ENCODE measurements around the gene PRKAG3. TPM values are rescaled to one million over a fixed set of nuclear protein-coding genes. Genes with fewer than 3 reads are reported as not detected.

PRKAG3 gene
- total RNA-seq, 1 experiment from 2014 or later, result not detected

DNA sequence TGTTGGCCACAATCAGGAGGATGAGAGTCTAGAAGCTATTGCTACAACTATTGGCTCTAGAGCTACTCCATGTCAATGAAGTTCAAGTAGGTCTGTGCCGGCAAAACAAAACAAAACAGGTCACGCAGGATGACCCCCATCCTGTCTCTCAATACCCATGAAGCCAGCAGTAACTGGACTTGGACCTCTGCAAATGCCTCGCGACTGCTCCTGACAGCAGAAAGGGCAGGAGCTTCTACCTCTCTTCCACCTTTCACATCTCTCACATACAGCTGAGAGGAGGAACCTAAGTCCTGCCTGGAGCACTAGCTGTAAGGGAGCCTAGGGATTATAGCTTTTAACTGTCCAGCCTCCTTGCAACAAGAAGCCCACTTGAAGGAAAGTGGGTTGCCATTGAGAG, 16.0 kb downstream of the PRKAG3 start:
- no TSS peak for BruUV-seq (replicated peaks)

DNA sequence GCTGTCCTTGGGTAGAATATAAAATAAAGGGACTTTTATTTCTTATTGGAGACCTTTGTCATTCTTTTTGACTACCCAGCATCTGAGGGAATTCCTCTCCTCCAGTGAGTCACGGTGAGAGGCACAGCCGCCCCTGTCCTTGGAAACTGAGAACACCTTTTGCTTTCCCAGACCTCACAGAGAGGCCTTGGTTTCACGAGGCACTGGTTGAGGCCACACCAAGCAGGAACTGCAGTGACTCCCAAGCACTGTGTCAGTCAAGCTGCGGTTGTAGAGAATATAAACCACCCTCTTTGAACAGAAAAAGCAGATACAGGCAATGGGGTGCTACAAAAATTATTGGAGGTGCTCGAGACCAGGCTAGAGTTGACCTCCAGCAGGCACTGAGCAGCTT, 16.4 kb downstream of the PRKAG3 start:
- Histone ChIP-seq H3K4me3 (ENCODE audit: low read depth, low read length, poor library complexity, severe bottlenecking) (no peak overlapping the region), H3K27me3 (replicated peaks; ENCODE audit: insufficient read depth, low read depth, low read length, poor library complexity) (no peaks in the 10 kb centered on the region), H3K27ac (ENCODE audit: low read depth, low read length, poor library complexity, severe bottlenecking) (no peak overlapping the region), H3K4me1 (ENCODE audit: insufficient read depth, low read length, poor library complexity, severe bottlenecking) (no peaks in the 10 kb centered on the region), H3K36me3 (ENCODE audit: insufficient read depth, low read length, poor library complexity, severe bottlenecking) (no peaks in the 10 kb centered on the region), H3K9me3 (ENCODE audit: low read depth, low read length, poor library complexity, severe bottlenecking) (no peaks in the 10 kb centered on the region)
- intact Hi-C loops (cut with micrococcal nuclease; ENCODE audit: unreplicated experiment), result no loop called here
- no peak for DNase-seq (ENCODE audit: low spot score)
- ChIA-PET POLR2A (ENCODE audit: low non-redundant PET) (no interaction called here), CTCF (no interaction called here)
- BruUV-seq (replicated peaks), result no TSS peak
- no peak for TF ChIP-seq EZH2 (IDR thresholded peaks at IDR 0.05; ENCODE audit: borderline replicate concordance, low read depth, low read length, poor library complexity, severe bottlenecking)
- TF ChIP-seq, protein P1, sequence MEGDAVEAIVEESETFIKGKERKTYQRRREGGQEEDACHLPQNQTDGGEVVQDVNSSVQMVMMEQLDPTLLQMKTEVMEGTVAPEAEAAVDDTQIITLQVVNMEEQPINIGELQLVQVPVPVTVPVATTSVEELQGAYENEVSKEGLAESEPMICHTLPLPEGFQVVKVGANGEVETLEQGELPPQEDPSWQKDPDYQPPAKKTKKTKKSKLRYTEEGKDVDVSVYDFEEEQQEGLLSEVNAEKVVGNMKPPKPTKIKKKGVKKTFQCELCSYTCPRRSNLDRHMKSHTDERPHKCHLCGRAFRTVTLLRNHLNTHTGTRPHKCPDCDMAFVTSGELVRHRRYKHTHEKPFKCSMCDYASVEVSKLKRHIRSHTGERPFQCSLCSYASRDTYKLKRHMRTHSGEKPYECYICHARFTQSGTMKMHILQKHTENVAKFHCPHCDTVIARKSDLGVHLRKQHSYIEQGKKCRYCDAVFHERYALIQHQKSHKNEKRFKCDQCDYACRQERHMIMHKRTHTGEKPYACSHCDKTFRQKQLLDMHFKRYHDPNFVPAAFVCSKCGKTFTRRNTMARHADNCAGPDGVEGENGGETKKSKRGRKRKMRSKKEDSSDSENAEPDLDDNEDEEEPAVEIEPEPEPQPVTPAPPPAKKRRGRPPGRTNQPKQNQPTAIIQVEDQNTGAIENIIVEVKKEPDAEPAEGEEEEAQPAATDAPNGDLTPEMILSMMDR (conservative IDR thresholded peaks at IDR 0.05; ENCODE audit: low read depth, low read length), result no peak

More for the DNA sequence above, 16.0 kb downstream of the PRKAG3 start:
- no peak for DNase-seq (ENCODE audit: low spot score)
- no peak for TF ChIP-seq EZH2 (IDR thresholded peaks at IDR 0.05; ENCODE audit: borderline replicate concordance, low read depth, low read length, poor library complexity, severe bottlenecking)
- TF ChIP-seq, protein P1 (conservative IDR thresholded peaks at IDR 0.05; ENCODE audit: low read depth, low read length), result no peak
- Histone ChIP-seq H3K27ac (ENCODE audit: low read depth, low read length, poor library complexity, severe bottlenecking) (no peak overlapping the region), H3K9me3 (ENCODE audit: low read depth, low read length, poor library complexity, severe bottlenecking) (no peaks in the 10 kb centered on the region), H3K36me3 (ENCODE audit: insufficient read depth, low read length, poor library complexity, severe bottlenecking) (no peaks in the 10 kb centered on the region), H3K4me1 (ENCODE audit: insufficient read depth, low read length, poor library complexity, severe bottlenecking) (no peaks in the 10 kb centered on the region), H3K4me3 (ENCODE audit: low read depth, low read length, poor library complexity, severe bottlenecking) (no peak overlapping the region), H3K27me3 (replicated peaks; ENCODE audit: insufficient read depth, low read depth, low read length, poor library complexity) (no peaks in the 10 kb centered on the region)
- ChIA-PET CTCF (no interaction called here), POLR2A (ENCODE audit: low non-redundant PET) (no interaction called here)
- intact Hi-C loops (cut with micrococcal nuclease; ENCODE audit: unreplicated experiment), result no loop called here

DNA sequence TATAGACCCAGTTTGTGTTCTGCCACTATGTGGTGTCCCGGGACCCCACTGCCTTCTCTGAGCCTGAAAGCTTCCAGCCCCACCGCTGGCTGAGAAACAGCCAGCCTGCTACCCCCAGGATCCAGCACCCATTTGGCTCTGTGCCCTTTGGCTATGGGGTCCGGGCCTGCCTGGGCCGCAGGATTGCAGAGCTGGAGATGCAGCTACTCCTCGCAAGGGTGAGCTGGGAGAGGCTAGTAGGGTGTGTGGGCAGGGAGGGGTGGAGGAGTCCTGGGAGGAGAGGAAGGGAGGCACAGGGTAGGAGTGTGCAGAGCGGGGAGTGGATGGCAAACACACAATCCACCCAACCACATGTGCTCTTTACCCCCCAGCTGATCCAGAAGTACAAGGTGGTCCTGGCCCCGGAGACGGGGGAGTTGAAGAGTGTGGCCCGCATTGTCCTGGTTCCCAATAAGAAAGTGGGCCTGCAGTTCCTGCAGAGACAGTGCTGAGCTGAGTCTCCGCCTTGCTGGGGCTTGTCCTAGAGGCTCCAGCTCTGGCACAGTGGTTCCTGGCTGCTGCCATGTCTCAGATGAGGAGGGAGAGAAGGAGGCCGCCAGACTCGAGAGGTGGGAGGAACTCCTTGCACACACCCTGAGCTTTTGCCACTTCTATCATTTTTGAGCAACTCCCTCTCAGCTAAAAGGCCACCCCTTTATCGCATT, 16.9 kb downstream of the PRKAG3 start:
- ChIA-PET CTCF (no interaction called here), POLR2A (ENCODE audit: low non-redundant PET) (no interaction called here)
- BruUV-seq (replicated peaks), result no TSS peak
- Histone ChIP-seq H3K27me3 (replicated peaks; ENCODE audit: insufficient read depth, low read depth, low read length, poor library complexity) (no peaks in the 10 kb centered on the region), H3K36me3 (ENCODE audit: insufficient read depth, low read length, poor library complexity, severe bottlenecking) (no peaks in the 10 kb centered on the region), H3K9me3 (ENCODE audit: low read depth, low read length, poor library complexity, severe bottlenecking) (no peaks in the 10 kb centered on the region), H3K4me1 (ENCODE audit: insufficient read depth, low read length, poor library complexity, severe bottlenecking) (no peaks in the 10 kb centered on the region), H3K4me3 (ENCODE audit: low read depth, low read length, poor library complexity, severe bottlenecking) (no peak overlapping the region), H3K27ac (ENCODE audit: low read depth, low read length, poor library complexity, severe bottlenecking) (no peak overlapping the region)
- no peak for DNase-seq (ENCODE audit: low spot score)
- no peak for TF ChIP-seq EZH2 (IDR thresholded peaks at IDR 0.05; ENCODE audit: borderline replicate concordance, low read depth, low read length, poor library complexity, severe bottlenecking)
- TF ChIP-seq, protein P1 (conservative IDR thresholded peaks at IDR 0.05; ENCODE audit: low read depth, low read length), result no peak
- intact Hi-C loops (cut with micrococcal nuclease; ENCODE audit: unreplicated experiment), result no loop called here
